NCI-H1105 (cell line): Measurements from ENCODE around the gene EGFL7.
A peak's percentile ranks its signal among the peaks of the same experiment; 100 is the strongest.

Source experiments
- DNase-seq: peaks from one replicate; lab custom pipeline; 2025; lab: John Stamatoyannopoulos, UW

The EGFL7 gene

DNA sequence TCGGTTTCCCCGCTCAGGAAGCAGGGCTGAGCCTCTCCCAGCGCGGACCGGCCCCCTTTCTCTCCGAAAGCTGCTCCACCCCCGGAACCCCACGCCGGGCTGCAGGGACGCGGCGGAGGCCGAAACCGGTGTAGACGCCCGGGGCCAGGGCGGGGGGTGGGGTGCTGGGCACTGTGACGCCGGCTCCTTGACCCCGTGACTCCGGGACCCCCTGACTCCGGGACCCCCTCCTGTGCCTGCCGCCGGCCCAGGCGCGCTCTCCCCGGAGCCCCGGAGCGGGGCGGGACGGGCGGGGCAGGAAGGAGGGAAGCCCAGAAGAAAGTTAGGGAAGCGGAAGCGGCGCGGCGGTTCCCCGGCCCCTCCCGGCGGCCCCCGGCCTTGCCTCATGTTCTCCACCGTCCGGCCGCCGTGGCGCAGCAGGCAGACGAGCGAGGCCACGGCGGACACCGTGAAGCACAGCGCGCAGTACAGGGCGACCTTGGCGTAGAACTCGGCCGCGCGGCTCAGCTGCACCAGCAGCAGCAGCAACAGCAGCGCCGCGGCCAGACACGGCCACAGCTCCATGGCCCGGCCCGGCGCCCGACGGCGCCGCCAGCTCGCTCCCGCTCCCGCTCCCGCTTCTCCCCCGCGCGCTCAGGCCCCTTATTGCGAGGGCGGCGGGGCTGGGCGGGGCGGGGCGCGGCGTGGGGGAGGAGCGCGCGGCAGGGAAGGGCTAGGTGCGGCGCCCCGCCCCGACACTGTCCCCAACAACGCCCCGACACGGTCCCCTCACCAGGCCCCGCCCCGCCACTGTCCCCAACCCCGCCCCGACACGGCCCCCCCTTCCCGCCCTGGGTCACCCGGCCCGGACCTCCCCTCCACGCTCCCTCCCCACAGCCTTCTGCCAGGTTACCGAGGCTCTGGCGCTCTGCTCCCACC, 24.3 kb downstream of the EGFL7 start, which contains the start of gene AGPAT2:
AGPAT2 (minus strand) TSS at position 664 of the 918 bp plus-strand sequence; CDS start at position 564, 100 bp downstream.
- DNase-seq: peak; percentile 38

GRCh38 chr9:136687721-136688223, 25.1 kb downstream of the EGFL7 start:
- DNase-seq: no peak

DNA sequence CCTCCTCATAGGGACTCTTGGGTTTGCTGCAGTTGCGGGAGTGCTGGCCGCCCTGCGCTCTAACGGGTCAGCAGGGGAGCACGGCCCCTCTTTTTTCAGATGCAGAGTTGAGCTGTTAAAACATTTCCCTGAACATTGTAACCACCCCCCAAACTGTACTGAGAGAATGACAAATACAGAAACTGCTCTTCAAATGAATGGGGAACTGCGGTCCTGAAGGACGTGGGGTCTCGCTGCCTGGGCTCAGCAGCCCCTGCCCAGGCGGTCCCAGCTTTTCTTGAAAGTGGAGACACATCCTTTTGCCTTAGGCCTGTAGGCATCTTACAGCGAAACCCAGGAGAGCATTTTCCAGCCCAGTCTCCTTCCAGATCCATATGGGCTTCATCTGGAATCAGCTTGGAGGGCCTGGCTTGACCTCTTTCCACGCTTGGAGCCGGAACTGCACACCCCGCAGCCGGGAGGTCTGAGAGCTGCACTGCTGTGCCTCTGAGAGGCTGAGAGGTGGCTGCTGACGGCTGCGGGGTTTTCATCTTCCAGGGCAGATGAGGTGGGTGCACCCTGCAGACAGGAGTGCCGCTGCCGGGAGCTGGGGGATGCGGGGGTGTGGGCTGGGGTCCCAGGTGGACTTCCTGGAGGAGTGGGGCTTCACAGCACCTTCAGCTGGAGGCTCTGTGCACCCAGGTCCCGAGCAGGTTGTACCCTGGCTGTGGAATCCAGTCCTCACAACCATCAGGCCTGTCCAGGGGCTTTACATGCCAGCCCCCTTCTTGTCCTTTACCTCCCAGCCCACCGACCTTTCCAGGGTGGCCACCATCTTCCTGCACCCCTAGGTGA, 25.8 kb downstream of the EGFL7 start:
- no peak for DNase-seq

DNA sequence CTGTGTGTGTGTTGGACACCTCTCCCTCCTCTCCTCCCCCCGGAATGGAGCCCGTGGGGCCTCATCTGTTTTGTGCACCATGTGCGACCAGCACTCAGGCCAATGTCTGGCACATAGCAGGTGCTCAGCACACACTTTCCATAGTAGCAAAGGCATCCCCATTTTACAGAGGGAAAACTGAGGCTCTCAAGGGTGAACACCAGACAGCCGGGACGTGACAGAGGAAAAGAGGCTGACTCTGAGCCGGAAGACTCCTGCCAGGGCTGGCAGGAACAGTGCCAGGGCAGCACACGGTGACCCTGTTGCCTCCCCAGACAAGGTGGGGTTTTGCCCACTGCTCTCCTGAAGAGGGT, 26.4 kb downstream of the EGFL7 start:
- DNase-seq: no peak

DNA sequence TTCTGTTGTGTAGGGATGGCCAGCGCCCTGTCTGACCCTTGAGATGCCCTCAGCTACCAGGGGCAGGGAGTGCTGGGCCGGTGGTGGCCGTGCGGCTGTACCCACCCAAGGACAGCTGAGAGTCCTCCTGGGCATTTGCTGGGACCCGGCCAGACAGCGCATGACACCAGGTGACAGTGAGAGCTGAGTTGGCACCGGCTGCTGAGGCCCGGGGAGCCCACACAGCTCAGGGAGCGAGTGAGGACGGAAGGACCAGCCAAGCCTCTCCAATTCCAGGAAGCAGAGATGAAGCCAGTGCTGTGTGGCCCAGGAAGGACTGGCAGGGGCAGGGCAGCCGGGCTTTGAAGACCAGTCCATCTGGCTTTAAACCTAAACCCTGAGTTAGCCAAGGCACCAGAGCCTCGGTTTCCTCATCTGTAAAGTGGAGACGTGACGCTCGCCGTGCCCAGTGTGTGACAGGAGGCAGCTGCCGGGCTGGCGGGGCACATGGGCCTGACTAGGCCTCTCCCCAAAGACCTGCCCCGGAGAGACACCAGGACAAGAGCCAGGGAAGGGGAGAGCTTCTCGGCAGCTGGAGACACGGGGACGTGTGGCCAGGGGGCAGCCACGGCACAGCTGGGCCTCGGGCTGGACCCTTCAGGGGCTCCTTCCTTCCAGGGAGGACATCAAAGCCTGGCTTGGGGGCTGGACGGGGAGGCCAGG, 27.5 kb downstream of the EGFL7 start:
- no peak for DNase-seq

DNA sequence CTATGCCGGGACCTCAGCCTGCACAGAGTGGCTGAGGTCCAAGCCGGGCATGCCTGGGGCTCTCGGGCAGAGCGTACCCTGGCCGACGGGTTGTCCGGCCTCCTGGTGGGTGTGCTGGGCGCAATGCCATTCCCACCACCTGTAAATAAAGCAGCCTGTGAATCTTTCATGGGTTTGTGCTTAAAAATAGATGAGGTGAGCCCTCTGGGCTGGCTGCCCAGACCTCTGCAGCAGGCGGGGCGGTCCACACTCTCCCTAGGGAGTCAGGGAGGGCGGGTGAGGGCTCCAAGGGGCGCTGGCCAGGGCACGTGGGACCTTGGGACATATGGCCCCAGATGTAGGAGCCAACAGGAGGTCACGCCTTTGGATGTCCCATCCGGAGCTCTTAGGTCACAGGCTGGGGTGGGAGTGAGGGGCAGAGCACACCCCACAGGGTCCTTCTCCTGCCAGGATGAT, 28.1 kb downstream of the EGFL7 start:
- no peak for DNase-seq

DNA sequence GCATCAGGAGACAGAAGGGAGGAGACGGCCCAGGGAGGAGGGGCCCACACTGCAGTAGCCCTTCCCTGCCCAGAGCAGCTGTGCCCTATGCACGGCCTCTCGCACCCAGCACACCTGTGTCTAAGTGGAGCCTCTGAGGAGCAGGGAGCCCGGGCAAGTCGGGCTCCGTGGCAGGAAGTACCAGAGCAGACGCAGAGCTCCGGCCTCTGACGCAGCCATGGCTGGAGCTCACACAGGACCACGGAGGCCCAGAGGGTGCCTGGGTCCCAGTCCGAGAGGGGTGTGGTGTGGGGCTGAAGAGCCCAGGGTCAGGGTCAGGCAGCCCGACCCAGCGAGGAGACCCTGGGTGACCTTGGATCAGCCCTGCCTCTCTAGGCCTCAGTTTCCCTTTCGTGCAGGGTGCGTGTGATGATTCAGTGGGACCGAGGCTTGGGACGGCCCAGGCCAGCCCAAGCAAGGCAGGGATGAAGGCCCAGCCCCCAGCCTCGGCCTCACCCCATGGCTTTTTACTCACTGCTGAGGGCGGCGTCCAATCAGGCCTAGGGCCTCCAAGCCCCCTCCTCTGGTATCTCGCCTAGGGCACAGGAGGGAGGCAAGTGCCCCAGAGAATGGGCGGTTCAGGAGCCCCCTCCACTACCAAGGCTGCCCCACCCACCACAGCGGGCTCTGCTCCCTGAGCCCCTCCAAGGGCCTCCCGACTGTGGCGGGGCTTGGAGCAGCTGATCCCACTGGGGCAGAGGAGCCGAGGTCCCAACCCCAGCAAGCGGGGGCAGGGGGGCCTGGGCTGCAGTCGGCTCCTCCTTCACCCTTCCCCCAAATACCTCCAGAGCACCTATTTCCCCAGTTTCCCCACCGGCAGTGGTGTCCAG, 28.8 kb downstream of the EGFL7 start:
- DNase-seq: no peak

GRCh38 chr9:136692185-136693134, 29.7 kb downstream of the EGFL7 start:
- DNase-seq: no peak

- no peak for DNase-seq
Observed at GRCh38 chr9:136693135-136693489, 30.4 kb downstream of the EGFL7 start.

DNA sequence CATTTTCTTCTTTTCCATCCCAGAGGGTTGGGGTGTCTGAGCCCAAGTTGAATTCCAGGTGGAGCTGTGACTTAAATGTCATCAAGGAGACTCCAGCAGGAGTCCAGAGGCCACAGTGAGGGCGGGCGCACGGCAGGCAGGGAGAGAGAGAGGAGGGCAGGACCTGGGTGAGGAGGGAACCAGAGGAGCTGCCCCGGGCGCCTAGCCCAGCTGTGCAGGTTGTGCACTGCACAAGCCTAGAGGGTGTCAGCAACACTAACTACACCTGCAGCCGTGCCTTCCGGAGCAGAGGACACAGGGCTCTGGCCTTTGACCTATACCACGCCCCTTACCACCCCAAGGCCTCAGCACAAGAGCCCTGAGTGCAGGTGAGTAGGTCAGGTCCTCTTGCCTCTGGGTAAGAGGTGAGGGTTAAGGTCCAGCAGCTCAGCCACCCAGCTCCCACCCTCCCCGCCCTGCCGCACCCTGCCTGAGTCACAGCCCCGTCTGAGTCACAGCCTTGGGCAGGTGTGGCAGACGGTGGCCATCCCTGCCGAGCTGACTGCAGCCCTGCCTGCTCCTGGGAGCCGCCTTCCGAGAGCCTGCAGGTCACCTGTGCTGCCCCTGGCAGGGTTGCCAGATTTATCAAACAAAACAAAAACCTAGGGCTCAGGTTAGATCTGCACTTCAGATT, 30.9 kb downstream of the EGFL7 start:
- DNase-seq: no peak

GRCh38 chr9:136694163-136694871, 31.6 kb downstream of the EGFL7 start:
- no peak for DNase-seq

DNA sequence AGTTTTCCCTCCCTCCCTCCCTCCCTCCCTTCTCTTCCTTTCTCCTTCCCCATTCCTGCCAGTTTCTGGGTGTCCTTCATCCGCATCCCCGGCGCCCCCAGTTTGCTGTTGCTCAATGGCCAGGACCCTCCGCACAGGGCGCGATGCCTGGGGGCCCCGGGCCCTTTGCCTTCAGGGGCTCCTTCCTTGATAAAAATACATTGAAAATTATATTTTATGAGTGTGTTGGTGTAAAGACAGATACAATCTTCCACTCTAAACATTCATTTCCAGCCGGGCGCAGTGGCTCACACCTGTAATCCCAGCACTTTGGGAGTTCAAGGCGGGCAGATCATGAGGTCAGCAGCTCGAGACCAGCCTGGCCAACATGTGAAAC, 32.1 kb downstream of the EGFL7 start:
- DNase-seq: no peak

GRCh38 chr9:136695435-136695895, 32.7 kb downstream of the EGFL7 start:
- peak; percentile 93 for DNase-seq

DNA sequence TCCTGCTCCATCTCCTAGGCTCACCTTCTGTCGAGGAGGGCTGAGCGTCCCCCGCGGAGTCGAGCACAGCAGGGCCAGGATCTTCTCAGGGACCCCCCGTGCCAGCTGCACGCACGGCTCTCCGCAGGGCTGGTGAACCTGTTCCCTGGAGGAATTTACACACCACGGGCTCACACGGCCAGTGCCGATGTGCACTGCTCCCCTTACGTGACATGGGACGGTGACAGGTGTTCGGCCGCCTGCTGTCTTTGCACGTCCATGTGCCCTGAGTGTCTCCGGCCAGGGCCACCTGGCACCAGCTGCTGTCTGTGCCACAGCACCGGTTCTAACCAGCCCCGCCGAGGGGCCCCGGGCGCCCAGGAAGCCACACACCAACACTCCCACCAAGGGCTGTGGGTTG, 33.2 kb downstream of the EGFL7 start:
- DNase-seq: no peak

DNA sequence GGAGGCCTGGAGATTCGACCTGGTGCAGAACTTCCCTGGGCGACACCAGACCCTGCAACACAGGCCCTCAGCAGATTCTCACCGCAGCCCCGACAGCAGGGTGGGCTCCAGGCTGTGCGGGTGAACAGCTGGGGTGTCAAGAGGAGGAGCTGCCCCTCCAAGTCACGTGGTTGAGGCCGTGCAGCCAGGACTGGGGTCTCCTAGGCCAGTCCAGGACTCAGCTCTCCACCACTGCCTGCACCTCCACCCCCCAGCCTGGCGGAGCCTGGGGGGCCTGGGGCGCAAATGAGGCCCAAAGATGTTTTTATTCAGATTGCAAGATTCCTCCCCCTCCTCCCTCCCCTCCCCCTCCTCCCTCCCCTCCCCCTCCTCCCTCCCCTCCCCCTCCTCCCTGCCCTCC, 33.8 kb downstream of the EGFL7 start:
- no peak for DNase-seq

DNA sequence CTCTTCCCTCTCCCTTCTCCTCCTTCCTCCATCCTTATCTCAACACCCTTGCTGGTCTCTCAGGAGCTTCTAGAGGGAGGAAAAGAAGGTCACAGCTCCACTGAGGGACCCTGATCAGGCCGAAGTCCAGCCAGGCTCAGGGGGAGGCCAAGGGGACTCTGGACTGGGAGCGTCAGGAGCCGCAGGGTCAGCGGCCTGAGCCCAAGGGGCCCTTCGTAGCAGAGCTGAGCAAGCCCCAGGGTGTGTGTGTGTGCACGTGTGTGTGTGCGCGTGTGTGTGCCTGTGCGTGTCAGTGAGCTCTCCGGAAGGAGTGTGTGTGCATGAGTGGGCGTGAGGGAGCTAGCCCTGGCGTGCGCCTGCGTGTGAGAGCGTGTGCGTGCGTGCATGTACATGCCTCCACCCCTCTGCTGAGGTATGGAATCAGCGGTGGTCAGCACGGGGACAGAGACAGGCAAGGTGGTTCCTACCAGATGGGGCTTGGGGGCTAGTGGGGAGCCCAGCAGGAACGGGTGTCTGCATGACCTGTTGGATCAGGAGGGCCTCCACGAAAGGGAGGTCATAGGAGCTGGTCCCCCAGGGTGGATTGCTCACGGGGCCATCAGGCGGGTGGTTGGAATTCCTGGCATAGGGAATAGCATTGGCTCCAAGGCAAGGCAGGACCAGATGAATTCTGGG, 34.6 kb downstream of the EGFL7 start:
- DNase-seq: no peak

GRCh38 chr9:136697821-136698526, 35.3 kb downstream of the EGFL7 start:
- no peak for DNase-seq
